GM19324 (cell line): ENCODE measurements around the gene MSX2.

ENCODE experiments used
- ATAC-seq: cut with Tn5 transposase; IDR thresholded peaks from one replicate; pipeline ENCODE4 v1.9.1; 2021; ENCODE audit warnings: mild to moderate bottlenecking, moderate library complexity; ENCODE audit not compliant: unreplicated experiment, low FRiP score

Gene MSX2

GRCh38 chr5:174724484-174725260 is at the start of gene MSX2:
Gene MSX2, plus strand, starts transcription at chr5:174724582. Its CDS starts 78 bp downstream, at chr5:174724660.
- ATAC-seq = no peak

- no peak for ATAC-seq
Measured at GRCh38 chr5:174675110-174675509, 49.3 kb upstream of the MSX2 start.

GRCh38 chr5:174675916-174676315 is 48.5 kb upstream of the MSX2 start:
- no peak for ATAC-seq

- no peak for ATAC-seq
Measured at GRCh38 chr5:174678107-174678506, 46.3 kb upstream of the MSX2 start.

GRCh38 chr5:174680901-174681565 is 43.3 kb upstream of the MSX2 start:
- no peak for ATAC-seq

- no peak for ATAC-seq
Measured at GRCh38 chr5:174687503-174687902, 36.9 kb upstream of the MSX2 start.

DNA sequence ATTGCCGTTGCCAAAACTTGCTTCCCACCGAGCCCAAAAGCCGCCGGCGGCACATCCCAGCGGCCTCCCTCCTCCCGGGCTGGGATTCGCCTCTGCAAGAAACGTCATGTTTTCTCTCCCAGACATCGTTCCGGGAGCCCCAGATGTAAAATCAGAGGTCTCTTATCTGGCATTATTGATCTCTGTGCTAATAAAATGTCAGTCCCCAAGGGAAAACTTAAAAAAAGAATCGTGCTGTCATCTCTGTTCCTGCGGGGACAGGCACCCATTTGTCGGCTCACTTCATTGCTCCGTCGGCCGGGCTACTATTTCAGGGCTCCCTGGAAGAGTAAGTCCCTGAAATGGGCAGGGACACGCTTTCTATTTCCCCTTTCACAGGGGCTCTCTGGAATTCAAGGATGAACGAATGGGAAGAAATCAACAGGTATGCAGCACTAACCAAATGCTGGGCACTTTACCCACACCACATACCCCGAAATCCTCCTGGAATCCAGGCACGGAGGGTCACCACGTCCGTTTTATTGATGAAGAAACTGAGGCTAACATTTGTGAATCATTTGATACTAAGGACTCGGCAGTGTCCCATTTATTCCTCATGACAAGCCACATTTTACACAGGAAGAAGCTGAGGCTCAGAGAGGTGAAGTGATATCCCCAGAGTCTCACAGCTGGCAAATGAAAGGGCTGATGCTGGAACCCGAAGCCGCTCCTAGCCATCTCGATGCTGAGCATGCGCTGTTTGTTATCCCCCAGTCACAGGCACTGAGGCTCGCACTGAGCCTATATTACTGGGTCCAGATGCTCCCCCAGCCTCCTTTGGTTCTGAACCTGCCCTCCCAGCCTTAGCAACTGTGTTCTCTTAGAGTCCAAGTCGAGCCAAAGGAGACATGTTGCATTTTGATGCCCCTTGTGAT is 35.7 kb upstream of the MSX2 start:
- no peak for ATAC-seq

DNA sequence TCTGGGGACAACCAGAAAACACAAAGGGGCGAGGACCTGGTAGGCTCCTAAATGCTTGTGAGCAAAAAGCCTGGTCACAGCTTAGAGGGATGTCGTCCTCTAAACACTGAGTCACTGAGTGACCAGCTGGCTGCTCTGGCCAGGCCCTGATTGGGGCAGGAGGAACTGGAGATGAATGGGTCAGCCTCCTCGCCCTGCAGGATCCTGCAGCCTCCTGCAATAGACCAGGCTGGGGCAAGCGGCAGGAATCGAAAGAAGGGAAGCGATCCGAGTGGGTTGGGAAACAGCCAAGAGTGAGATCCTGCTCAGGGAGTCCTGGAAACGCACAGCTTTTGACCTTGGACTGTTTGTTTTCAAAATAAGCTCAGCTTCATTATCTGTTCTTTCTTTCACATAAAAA is 34.1 kb upstream of the MSX2 start:
- ATAC-seq = no peak

GRCh38 chr5:174692381-174692780 is 32.0 kb upstream of the MSX2 start:
- ATAC-seq = no peak

- ATAC-seq = no peak
Measured at GRCh38 chr5:174692982-174693422, 31.4 kb upstream of the MSX2 start.

DNA sequence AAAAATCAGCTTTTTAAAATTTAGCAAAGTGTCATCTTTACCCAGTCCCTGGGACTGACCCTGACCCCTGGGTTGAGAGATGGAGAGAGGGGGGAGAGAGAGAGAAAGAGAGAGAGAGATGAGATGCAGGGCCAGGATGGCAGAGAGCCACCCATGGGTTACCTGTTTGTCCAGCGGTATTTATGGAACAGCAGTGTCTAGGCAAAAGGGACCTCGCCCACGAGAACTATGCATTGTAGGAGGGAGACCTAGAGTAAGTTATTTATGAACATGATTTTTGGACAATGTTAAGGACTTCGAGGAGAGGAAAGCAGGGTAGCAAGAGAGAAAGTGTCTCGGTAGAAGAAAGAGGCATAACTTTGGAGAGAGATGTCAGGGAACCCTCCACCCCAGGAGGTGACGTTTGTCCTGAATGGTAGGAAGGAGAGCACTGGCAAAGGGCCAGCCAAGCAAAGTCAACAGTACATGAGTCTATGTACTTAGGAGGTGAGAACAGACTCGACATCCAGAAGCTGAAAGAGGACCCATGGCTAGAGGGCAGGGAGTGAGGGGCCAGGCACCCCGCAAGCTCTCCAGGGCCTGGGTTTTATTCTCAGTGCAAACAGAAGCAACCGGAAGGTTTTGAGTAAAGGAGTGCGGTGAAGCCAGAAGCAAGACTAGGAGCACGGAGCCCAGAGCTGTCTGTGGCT is 30.5 kb upstream of the MSX2 start:
- ATAC-seq = no peak

DNA sequence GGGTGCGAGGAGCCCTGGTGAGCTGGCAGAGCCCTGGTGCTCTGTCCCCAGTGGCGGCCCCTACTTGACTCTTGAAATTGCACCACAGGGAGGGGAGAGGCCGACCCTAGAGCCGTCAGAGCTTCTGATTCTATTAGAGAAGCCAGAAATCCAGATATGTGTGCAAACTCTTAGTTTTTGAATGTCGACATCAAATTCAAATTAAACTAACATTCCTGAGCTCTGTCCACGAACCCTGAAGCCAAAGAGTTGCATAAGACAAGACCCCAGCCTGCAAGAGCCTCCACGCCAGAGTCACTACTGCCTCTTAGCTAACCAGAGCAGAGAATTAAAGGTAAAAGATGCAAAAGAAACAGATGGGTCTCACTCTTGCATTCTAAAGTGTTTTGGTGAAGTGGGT is 29.8 kb upstream of the MSX2 start:
- no peak for ATAC-seq

- no peak for ATAC-seq
Measured at GRCh38 chr5:174698156-174698555, 26.2 kb upstream of the MSX2 start.

GRCh38 chr5:174699131-174699530 is 25.3 kb upstream of the MSX2 start:
- ATAC-seq = no peak

- ATAC-seq = no peak
Measured at GRCh38 chr5:174706997-174707572, 17.3 kb upstream of the MSX2 start.

DNA sequence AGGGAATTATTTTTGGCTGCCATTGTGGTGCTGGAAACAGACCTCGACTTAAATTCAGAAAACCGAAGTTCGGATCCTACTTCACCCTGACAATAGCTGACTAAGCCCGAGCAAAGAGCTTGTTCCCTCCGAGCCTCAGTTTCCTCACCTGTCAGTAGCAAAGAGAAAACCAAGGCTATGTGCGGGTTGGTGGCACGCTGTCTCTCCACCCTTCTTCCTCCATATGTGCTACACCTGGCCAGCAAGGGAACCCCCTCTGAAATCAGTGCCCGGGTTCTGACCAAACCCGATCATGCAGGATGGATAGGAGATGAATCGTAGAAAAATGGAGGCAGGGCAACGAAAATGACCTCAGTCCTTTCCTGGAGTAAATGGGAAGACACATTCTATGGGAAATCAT is 16.7 kb upstream of the MSX2 start:
- ATAC-seq = no peak

- ATAC-seq = no peak
Measured at GRCh38 chr5:174708476-174709207, 15.7 kb upstream of the MSX2 start.

DNA sequence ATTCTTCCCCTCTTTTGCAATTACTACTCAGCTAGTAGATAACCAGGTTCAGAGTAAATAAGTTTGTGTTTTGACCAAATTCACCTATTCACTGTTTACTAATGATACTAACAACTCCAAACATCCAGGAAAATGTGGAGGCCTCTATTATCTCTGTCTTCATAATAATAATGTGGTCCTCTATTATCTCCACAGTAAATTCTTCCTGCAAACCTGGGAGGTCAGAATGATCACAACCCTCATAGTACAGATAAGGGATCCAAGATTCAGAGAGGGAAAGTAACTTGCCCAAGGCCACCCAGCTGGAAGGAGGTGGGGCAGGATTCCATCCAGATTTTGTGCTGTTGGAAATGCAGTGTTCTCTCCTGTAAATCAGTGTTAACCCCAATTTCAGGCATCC is 9.6 kb upstream of the MSX2 start:
- ATAC-seq = no peak

- no peak for ATAC-seq
Measured at GRCh38 chr5:174715804-174716203, 8.6 kb upstream of the MSX2 start.
